Activated CD8-positive, alpha-beta memory T cell treated with anti-CD3 and anti-CD28 coated beads, Interleukin-2, amount 50 U/mL, for 24 hours (primary cell): ENCODE results near the gene EPN1.
"Not testable (repeated sequence)": the region's sequence is repeated elsewhere in the genome, so short reads cannot be mapped to it uniquely, and the experiment has no call there.

Source experiments
- DNase-seq: peaks from one replicate; pipeline ENCODE4 v3.0.0-alpha.2; 2020; ENCODE audit errors: extremely low read depth

EPN1 gene

DNA sequence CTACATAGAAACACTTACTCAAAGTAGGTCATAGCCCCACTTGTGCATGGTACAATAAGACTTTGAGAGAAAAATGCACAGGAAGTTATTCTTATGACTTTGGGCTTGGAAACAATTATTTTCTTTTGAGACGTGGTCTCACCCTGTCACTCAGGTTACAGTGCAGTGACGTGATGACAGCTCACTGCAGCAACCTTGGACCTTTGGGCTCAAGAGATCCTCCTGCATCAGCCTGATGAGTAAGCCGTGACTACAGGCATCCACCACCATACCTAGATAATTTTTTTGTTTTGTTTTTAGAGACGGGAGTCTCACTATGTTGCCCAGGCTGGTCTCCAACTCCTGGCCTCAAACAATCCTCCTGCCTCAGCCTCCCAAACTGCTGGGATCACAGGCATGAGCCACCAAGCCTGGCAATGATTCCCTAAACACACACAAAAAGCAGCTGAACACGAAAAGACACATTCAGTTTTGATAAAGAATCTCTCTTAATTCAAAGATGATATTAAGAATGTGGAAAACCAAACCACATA is 45.3 kb downstream of the EPN1 start:
- DNase-seq: no peak

DNA sequence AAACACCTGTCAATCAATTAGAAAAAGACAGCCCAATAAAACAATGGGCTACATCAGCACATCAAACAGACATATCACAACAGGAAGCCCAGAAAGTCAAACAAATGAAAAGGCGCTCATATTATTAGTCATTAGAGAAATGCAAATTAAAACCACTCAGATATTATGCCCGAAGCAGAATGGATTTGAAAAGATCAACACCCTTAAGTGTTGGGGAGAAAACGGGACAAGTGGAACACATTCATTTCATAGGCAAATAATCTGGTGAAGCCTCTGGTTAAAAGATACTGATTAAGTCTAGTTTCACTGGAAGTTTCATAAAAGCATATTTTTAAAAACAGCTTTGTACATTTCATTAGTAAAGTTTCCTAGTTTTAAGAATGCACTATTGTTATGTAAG is 45.8 kb downstream of the EPN1 start:
- DNase-seq: no peak

DNA sequence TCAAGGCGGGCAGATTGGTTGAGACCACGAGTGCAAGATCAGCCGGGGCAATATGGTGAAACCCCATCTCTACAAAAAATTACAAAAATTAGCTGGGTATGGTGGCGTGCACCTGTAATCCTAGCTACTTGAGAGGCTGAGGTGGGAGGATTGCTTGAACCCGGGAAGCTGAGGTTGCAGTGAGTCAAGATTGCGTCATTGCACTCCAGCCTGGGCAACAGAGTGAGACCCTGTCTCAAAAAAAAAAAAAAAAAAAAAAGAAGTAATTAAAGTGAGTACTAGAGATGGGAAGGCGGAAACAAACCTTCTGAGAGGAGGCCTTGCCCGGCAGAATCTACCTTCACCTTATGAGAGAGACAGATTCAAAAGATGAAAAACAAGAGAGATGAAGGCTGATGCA is 48.5 kb downstream of the EPN1 start:
- no peak for DNase-seq

DNA sequence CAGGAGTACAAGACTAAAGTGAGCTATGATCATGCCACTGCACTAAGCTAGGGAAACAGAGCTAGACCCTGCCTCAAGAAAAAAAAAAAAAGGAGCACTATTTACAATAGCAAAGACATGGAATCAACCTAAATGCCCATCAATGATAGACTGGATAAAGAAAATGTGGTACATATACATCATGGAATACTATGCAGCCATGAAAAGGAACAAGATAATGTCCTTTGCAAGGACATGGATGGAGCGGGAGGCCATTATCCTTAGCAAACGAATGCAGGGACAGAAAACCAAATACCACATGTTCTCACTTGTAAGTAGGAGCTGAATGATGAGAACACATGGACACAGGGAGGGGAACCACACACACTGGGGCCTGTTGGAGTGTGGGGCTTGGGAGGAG is 55.4 kb downstream of the EPN1 start:
- DNase-seq: not testable (repeated sequence)

DNA sequence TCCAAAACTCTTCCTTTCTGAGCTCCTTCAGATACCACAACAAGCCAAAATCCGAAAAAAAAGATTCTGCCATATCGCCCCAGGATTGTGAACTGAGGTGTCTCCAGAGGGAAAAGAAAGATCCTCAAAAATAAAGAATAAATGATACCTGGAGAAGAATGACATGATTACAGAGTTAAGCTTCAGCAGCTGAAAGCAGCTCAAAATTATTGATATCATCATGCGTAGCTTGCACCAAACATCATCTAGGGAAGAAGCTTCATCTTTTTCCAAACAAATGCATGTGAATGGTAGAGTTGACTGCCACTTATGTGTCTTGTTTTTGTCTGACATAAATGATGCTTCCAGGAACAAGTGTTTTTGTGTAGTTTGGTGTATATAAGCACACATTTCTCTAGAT is 63.3 kb downstream of the EPN1 start, which contains the start of gene NLRP9:
Gene NLRP9, minus strand, starts transcription at position 101 of the 400 bp plus-strand sequence. Its CDS starts 28 bp downstream, at position 73.
- DNase-seq: no peak

DNA sequence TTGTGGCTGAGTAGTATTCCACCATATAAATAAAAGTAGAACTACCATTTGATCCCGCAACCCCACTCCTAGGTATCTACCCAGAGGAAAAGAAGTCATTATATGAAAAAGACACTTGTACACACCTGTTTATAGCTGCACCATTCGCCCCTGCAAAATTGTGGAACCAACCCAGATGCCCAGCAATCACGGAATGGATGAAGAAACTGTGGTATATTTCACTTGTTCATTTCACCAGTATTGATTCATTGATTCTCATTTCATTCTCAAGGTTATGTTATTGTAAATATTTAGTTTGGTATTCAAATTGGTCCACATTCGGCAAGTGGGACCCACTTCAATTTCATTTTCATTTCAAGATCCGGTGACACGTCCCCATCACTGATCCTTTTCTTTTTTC is 75.7 kb downstream of the EPN1 start:
- DNase-seq: no peak

DNA sequence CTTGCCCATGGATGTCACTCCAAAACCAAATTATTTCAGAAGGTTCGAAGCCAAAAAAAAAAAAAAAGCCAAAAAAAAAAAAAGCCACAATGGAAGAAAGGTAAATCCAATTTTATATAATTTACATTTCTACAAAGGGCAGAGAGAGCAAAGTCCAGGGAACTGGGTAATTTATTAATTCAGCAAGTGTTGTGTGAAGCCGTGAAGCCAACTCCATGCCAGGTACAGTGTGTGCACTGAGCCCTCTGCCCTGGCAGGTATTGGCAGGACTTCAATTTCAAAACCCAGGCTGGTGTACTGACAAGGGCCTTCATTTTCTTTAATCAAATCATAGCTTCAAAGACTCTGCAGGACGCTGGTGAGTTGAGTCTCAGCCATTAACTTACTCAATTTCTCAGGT is 78.4 kb downstream of the EPN1 start:
- no peak for DNase-seq

DNA sequence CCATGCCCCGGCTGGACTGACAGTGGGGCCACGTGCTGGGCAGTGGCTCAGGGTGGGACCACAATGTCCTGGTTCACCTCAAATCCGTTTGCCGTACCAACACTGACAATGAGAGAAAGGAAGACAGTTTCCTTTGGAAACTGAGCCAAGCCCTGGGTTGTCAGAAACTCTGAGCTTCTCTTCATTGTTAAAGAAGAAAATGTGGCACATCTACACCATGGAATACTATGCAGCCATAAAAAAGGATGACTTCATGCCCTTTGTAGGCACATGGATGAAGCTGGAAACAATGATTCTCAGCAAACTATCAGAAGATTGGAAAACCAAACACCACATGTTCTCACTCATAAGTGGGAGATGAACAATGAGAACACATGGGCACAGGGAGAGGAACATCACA is 81.8 kb downstream of the EPN1 start:
- DNase-seq: not testable (repeated sequence)

DNA sequence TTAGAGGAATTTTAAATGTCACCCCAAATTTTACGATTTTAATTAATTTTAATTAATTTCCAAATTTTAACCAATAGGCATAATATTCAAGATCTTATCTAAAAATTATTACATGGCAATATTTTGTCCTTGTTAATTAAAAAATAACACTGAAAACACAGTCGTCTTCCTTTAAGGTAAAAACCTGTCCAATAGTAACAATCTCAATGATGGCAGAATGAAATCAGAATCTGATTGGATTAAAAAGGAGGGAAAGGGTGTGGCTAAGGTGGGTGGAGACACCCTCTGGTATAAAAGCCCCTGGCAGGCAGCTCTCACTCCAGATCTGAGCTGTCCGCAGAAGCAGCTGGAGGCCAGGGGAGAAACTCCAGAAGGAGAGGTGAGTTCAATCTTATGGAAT is 83.8 kb downstream of the EPN1 start, which contains the start of gene RFPL4A:
Gene RFPL4A, plus strand, starts transcription at position 301 of the 400 bp plus-strand sequence. CDS start 2,704 bp downstream, outside the sequence.
- not testable (repeated sequence) for DNase-seq
